ENCODE data around the gene ROR1.

ROR1 gene

GRCh38 chr1:63918418-63918945 lies 144.7 kb downstream of the ROR1 start:
- H3K27me3 ChIP-seq (replicated peaks; ENCODE audit: control insufficient read depth, insufficient read depth, low read length) = no peaks in the 10 kb centered on the region
- no peaks in the 10 kb centered on the region for H3K36me3 ChIP-seq (ENCODE audit: control insufficient read depth, insufficient read depth, low read length)
- H3K4me3 ChIP-seq (replicated peaks; ENCODE audit: low read depth, low read length) = no peak overlapping the region
- TF ChIP-seq, protein P1, sequence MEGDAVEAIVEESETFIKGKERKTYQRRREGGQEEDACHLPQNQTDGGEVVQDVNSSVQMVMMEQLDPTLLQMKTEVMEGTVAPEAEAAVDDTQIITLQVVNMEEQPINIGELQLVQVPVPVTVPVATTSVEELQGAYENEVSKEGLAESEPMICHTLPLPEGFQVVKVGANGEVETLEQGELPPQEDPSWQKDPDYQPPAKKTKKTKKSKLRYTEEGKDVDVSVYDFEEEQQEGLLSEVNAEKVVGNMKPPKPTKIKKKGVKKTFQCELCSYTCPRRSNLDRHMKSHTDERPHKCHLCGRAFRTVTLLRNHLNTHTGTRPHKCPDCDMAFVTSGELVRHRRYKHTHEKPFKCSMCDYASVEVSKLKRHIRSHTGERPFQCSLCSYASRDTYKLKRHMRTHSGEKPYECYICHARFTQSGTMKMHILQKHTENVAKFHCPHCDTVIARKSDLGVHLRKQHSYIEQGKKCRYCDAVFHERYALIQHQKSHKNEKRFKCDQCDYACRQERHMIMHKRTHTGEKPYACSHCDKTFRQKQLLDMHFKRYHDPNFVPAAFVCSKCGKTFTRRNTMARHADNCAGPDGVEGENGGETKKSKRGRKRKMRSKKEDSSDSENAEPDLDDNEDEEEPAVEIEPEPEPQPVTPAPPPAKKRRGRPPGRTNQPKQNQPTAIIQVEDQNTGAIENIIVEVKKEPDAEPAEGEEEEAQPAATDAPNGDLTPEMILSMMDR (IDR thresholded peaks at IDR 0.05; ENCODE audit: insufficient read depth, low read length, poor library complexity, severe bottlenecking) = no peak
- DNase-seq (ENCODE audit: extremely low read depth, insufficient read length) = no peak

- Histone ChIP-seq H3K4me3 (replicated peaks; ENCODE audit: low read depth, low read length) (no peak overlapping the region), H3K36me3 (ENCODE audit: control insufficient read depth, insufficient read depth, low read length) (no peaks in the 10 kb centered on the region), H3K27me3 (replicated peaks; ENCODE audit: control insufficient read depth, insufficient read depth, low read length) (no peaks in the 10 kb centered on the region)
- DNase-seq (ENCODE audit: extremely low read depth, insufficient read length) = no peak
- TF ChIP-seq, protein P1 (IDR thresholded peaks at IDR 0.05; ENCODE audit: insufficient read depth, low read length, poor library complexity, severe bottlenecking) = peak; percentile 17
Measured at GRCh38 chr1:63920154-63921117, 146.6 kb downstream of the ROR1 start.

GRCh38 chr1:63921359-63921758 lies 147.5 kb downstream of the ROR1 start:
- no peak overlapping the region for H3K4me3 ChIP-seq (replicated peaks; ENCODE audit: low read depth, low read length)
- DNase-seq (ENCODE audit: extremely low read depth, insufficient read length) = no peak
- TF ChIP-seq, protein P1 (IDR thresholded peaks at IDR 0.05; ENCODE audit: insufficient read depth, low read length, poor library complexity, severe bottlenecking) = no peak
- H3K27me3 ChIP-seq (replicated peaks; ENCODE audit: control insufficient read depth, insufficient read depth, low read length) = no peaks in the 10 kb centered on the region
- no peaks in the 10 kb centered on the region for H3K36me3 ChIP-seq (ENCODE audit: control insufficient read depth, insufficient read depth, low read length)

DNA sequence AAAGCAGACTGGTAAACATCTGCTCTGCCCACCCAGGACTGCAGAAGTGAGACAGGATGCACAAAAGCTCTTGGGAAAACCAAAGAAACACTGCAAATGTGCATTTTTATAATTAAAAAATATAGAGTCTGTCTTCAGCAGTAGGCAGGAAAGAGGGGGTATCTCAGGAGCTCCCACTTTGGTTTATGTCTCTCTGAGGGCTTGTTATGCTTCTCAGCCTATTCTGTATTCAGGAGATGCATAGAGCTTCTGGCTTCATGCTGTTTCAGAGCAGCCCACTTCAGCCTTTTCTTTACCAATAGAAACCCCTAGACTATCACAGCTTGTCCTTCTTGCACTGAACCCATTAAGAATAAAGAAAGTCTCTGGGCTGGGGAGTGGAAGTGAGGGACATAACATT lies 148.0 kb downstream of the ROR1 start:
- no peak for DNase-seq (ENCODE audit: extremely low read depth, insufficient read length)
- TF ChIP-seq, protein P1 (IDR thresholded peaks at IDR 0.05; ENCODE audit: insufficient read depth, low read length, poor library complexity, severe bottlenecking) = no peak
- Histone ChIP-seq H3K36me3 (ENCODE audit: control insufficient read depth, insufficient read depth, low read length) (no peaks in the 10 kb centered on the region), H3K27me3 (replicated peaks; ENCODE audit: control insufficient read depth, insufficient read depth, low read length) (no peaks in the 10 kb centered on the region), H3K4me3 (replicated peaks; ENCODE audit: low read depth, low read length) (no peak overlapping the region)

DNA sequence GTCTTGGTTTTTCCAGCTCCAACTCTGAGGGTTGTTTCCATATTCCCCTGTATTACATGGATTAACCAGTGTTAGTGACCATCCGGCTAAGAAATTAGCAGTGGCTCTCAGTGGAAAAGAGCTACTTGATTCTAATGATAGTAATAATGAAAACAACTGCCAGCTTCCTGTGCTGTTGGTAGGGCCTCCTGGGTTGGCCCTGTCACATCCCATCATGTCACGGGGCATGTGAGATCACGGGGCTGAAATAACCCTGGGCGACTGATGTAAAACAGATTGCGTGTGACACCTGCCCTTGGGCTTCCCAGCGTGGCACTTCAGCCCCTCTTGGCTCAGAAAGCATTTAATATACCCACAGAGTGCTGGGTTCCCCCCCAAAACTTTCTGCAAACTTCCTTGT lies 149.0 kb downstream of the ROR1 start:
- no peak overlapping the region for H3K4me3 ChIP-seq (replicated peaks; ENCODE audit: low read depth, low read length)
- TF ChIP-seq, protein P1 (IDR thresholded peaks at IDR 0.05; ENCODE audit: insufficient read depth, low read length, poor library complexity, severe bottlenecking) = no peak
- DNase-seq (ENCODE audit: extremely low read depth, insufficient read length) = no peak

More for the DNA sequence above, 149.0 kb downstream of the ROR1 start:
- H3K27me3 ChIP-seq (replicated peaks; ENCODE audit: control insufficient read depth, insufficient read depth, low read length) = no peaks in the 10 kb centered on the region
- no peaks in the 10 kb centered on the region for H3K36me3 ChIP-seq (ENCODE audit: control insufficient read depth, insufficient read depth, low read length)

Measured in GM06990 (cell line).